ENCODE measurements around the gene FHIT.

FHIT gene

GRCh38 chr3:60754617-60755016, 496.6 kb downstream of the FHIT start:
- DNase-seq = no peak

GRCh38 chr3:60752809-60753208, 498.4 kb downstream of the FHIT start:
- DNase-seq = no peak

- DNase-seq = no peak
Observed at GRCh38 chr3:60746695-60747416, 504.4 kb downstream of the FHIT start.

DNA sequence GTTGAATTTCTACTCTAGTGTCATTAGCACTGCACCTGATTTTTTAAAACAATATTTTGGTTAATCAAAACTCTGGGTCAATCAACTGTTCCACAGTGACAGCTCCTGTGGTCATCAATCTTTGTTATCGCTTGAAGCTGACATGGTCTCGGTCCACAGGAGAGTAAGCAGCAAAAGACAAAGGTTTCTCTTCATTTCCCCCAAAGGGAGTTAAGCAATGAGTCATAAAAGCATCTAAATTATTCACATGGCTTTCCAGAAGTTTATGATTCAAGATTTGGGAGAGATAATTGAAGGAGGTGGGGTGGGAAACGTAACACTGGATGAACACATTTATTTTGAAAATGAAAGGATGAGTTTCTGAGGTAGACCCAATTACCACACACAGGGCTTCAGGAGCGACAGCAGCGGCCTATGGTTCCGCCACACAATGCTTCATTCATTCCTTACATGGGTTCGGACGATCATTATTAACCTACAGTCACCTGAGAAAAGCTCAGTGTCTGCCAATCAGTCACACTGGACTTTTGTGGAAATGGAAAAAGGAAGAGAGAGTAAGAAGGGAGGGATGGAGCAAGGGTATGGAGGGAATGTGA, 505.1 kb downstream of the FHIT start:
- no peak for DNase-seq

GRCh38 chr3:60743631-60744164, 507.6 kb downstream of the FHIT start:
- no peak for DNase-seq

GRCh38 chr3:60742606-60743145, 508.6 kb downstream of the FHIT start:
- DNase-seq = no peak

DNA sequence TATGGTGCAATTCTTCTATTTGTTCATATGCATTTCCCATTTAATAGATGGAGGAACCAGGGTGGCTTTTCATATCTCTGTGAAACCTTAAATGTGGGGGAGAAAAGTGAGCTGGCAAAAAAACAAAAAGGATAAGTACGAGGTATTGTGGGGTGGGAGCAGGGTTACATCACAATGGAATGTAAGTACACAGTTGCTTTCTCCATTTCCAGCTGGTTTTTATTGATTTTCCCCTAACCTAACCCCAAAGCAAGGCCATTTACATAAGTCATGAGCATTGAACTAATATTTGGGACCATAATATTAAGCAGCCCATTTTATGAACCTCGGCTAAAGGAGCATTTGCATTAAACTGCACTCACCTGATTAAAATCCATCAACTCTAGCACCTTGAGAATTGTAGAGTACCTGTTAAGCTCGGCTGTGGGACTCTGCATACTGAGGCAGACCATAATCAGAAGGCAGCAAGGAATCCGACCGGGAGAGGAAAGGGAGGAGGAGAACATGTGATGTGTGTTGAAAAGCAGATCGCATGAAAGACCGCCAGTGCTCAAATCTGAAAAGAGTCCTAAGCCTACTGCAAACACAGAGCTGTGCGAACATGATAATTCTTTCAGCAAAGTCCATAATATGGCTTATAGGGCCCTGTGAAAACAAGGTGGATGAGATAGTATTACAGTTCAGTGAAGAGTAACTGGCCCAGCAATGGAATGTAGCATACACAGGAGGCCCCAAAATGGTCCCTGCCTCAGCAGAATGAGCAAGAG, 513.4 kb downstream of the FHIT start:
- no peak for DNase-seq

DNA sequence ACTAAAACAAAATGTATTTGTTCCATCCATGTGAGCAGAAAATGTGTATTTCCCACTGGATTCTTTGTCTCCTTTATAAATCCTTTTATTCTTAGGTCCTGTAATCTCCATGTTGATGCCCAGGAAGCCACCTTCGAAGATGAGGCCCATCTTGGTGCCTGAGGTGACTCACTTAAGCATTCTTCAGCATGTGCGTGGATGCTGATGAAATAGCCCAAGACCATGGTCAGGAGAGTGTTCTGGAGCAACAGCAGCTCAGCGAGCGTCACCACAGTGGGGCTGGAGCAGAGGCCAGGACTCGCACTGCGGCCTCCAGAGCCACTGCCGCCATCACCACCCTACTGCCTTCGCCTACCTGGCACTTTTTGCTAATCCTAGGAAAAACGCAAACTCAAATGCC, 520.9 kb downstream of the FHIT start:
- DNase-seq = no peak

GRCh38 chr3:60729056-60729455, 522.2 kb downstream of the FHIT start:
- DNase-seq = no peak

DNA sequence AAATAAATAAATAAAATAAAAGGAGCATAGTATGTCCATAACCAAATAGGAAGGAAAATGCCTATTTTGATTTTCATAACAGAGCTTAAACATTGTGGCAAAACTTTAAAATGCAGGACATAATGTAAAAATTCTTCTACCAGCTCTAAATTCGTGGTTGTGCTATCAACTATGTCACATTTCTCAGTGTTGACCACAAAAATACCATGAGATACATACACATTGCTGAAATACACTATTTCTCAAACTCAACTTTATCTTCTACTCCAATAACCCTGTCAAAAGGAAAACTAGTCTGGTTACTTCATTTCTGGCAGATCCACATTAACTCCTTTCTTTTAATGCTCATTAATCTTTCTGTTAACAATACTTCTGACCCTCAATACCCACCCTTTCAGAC, 523.2 kb downstream of the FHIT start:
- DNase-seq = no peak

DNA sequence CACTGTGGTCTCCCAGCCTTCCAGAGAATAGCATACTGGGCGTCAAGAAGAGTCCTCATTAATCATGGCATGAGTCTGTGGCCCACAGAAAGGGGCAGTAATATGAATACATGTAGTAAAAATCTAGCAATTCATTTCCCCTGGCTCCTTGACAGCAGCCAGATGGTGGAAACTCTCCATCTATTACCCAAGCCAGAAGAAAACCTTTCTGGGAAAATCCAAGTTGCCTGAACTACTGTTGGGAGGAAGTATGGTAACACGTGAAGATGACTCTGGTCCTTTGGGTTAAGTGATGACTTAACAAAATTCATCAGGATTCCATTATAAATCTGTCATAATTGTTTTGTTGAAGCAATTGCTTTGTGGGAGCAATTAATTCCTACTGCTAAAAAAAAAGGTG, 530.5 kb downstream of the FHIT start:
- no peak for DNase-seq

DNA sequence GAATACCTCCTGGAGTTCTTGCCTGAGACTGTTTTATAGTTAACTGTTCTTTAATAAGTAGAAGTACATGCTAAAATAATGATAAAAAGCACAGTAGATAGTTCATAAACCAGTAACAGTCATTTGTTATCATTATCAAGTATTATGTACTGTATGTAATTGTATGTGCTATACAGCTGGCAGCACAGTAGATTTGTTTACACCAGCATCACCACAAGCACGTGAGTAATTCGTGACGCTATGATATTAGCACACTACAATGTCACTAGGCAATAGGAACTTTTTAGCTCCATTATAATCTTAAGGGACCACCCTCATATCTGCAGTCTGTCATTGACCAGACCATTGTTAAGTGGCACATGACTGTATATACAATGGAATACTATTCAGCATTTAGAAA, 534.7 kb downstream of the FHIT start:
- no peak for DNase-seq

- no peak for DNase-seq
Observed at GRCh38 chr3:60708191-60708975, 542.9 kb downstream of the FHIT start.

DNA sequence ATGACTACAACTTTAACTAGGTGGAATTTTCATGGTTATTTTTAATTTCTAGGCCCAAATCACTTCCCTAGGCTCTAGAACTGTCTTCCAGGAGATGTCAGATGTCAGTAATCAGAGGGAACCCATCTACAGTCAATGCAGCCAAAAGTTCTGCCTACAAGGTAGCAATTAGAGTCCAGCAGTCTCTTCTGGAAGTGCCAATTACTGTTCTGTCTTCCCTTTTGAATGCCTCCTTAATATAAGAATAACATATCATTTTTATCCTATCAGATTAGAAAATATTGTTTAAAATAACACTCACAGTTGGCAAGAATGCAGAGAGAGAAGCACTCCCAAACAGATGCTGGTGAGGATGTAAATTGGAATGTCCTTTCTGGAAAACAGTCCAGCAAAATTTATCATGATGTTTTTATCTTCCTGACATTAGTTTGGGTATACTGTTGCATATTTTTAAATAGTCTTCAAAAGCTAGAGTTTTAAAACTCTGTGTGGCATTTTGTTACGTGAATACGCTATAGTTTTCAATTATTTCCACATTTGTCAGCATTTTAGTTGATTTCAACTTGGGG, 543.7 kb downstream of the FHIT start:
- DNase-seq = no peak

DNA sequence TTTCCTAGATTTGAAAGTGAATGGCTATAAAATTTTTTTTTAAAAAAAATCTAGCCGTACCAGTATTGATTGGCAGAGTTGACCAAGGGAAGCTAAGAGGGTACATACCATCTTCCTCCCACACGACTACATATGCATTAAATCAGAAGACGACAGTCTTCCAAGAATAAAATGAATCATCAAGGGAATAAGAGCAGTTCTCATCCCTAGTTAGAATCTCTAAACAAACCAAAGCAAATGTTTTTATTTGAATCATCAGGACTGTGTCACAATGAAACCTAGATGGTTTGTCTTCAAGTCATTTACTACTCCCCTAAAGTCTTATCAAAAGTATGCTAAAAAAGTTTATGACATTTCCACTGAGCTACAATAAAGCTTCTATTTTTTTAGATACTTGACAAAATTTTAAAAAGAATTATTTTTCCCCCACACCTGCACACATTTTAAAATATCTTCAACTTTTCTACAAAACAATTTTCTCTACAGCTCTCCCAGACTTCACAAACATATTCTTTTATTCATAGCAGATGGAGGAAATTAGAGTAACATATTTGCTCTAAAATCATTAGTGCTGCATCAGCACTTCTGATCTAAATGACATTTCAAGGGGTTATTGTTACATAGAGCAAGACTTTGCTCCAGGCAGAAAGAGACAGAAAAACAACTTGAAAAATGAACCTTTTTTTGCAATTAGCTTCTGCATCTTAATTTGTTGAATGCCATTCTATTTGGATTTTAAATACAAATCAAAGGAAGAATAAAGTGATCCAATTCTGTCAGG, 547.1 kb downstream of the FHIT start:
- DNase-seq = no peak

GRCh38 chr3:60703008-60703407, 548.2 kb downstream of the FHIT start:
- DNase-seq = no peak

DNA sequence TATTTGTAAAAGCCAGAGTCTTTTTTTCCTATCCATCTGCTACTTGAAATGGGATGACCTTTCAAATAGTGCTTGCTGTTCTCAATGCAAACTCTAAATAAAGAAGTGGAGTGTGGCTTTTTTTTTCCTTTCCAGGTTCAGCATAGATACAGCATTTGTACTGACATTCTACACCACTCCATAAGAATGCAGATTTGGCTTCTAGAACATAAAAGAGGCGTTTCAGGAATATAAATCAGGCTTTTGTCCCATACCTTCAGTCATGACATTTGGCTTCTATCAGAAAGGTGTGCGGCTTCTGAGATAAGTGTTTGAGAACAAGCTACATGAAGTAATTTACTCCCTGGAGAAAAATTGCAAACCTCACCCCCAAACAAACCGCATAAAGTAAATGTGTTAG, 553.1 kb downstream of the FHIT start:
- no peak for DNase-seq

- no peak for DNase-seq
Observed at GRCh38 chr3:60697132-60697531, 554.1 kb downstream of the FHIT start.

DNA sequence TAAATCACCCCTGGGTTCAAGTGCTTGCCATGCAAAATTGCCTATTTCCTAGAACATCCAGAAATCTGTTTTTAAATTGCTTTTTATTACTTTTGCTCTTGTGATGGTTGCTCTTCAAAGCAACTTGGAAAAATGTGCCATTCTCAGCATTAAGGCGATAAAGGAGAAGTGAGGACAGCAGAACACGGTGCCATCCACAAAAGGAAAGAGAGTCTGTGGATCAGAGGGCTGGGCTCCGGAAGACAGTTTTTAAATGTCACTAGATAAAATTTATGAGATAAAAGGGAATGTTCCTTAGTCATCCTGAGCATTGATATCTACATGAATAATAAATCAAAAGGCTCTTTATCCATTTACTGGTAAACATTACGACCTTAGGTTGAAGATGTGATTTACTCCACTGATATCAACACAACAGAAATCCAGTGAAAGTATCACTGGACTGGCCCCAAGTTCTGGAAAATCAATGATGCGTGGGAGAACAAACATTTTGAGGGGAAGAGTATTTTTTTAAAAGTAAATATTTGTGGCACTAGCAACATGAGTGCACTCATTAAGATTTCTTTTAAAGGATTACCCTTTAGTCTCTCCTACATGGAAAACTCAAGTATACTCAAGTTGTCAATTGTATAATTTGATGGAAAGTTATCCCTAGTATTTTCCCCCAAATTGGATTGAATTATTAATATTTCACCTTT, 554.7 kb downstream of the FHIT start:
- no peak for DNase-seq

- DNase-seq = no peak
Observed at GRCh38 chr3:60675424-60675823, 575.8 kb downstream of the FHIT start.

DNA sequence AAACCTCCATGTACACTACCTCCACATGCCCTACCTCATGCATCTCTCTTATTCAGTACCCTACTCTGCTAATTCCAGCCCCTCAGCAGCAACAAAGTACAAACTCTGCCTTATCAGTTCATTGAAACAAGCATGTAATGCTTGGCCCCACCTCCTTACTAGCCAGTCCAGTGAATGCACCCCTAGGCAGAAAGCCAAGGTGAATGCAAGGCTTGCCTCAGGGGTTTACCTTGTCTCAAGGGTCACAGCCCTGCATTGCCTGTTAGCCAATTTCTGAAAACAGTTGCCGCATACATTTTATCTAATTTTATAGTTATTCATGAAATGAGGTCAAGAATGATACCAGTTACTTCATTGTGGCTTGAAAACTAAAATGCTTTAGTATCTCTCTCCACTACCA, 576.4 kb downstream of the FHIT start:
- DNase-seq = no peak
